H54 (cell line): ENCODE data around the gene SKIC3.

ENCODE experiments used
- DNase-seq: peaks from one replicate; pipeline ENCODE4 v3.0.0; 2011; ENCODE audit warnings: low spot score, mixed read lengths; ENCODE audit not compliant: insufficient read length
- FAIRE-seq: peaks from 3 replicates; lab custom pipeline; 2011; peaks lifted over from hg19 to GRCh38; lab: Jason Lieb, UNC
- POLR2A ChIP-seq: IDR thresholded peaks from 2 replicates; pipeline ENCODE4 v1.6.1; 2011; ENCODE audit warnings: low read depth, mild to moderate bottlenecking, low read length

The SKIC3 gene

GRCh38 chr5:95511606-95512005, 43.2 kb downstream of the SKIC3 start:
- TF ChIP-seq POLR2A: no peak
- DNase-seq (no peak), FAIRE-seq (no peak)

- FAIRE-seq (no peak), DNase-seq (no peak)
- no peak for TF ChIP-seq POLR2A
Observed at GRCh38 chr5:95508550-95508949, 46.2 kb downstream of the SKIC3 start.
